Measurements from ENCODE around the gene MMAB.
A peak's percentile ranks its signal among the peaks of the same experiment; 100 is the strongest.

Gene MMAB

GRCh38 chr12:109513051-109513450 lies 60.3 kb downstream of the MMAB start:
- no peak for DNase-seq
- peaks cover 7% of the 10 kb centered on the region for H3K4me1 ChIP-seq
- no peaks in the 10 kb centered on the region for H3K9me3 ChIP-seq
- no peak for TF ChIP-seq CTCF (IDR thresholded peaks at IDR 0.05; ENCODE audit: low read depth, low read length)
- peaks cover 12% of the 10 kb centered on the region for H3K36me3 ChIP-seq
- H3K27me3 ChIP-seq = no peaks in the 10 kb centered on the region
- no peak overlapping the region for H3K4me3 ChIP-seq (ENCODE audit: low read depth, low read length)

- Histone ChIP-seq H3K9me3 (no peaks in the 10 kb centered on the region), H3K4me3 (ENCODE audit: low read depth, low read length) (no peak overlapping the region), H3K36me3 (peaks cover 12% of the 10 kb centered on the region), H3K27me3 (no peaks in the 10 kb centered on the region), H3K4me1 (peaks cover 3% of the 10 kb centered on the region)
- no peak for DNase-seq
- no peak for TF ChIP-seq CTCF (IDR thresholded peaks at IDR 0.05; ENCODE audit: low read depth, low read length)
These were observed 60.7 kb downstream of the MMAB start for GRCh38 chr12:109512608-109513007.

- Histone ChIP-seq H3K4me3 (ENCODE audit: low read depth, low read length) (no peak overlapping the region), H3K36me3 (peaks cover 16% of the 10 kb centered on the region), H3K9me3 (no peaks in the 10 kb centered on the region), H3K27me3 (no peaks in the 10 kb centered on the region), H3K4me1 (peaks cover 3% of the 10 kb centered on the region)
- no peak for DNase-seq
- no peak for TF ChIP-seq CTCF (IDR thresholded peaks at IDR 0.05; ENCODE audit: low read depth, low read length)
These were observed 63.1 kb downstream of the MMAB start for GRCh38 chr12:109510196-109510595.

- peaks cover 10% of the 10 kb centered on the region for H3K36me3 ChIP-seq
- peak; percentile 37 for DNase-seq
- no peaks in the 10 kb centered on the region for H3K9me3 ChIP-seq
- no peak overlapping the region for H3K4me3 ChIP-seq (ENCODE audit: low read depth, low read length)
- H3K4me1 ChIP-seq = peaks cover 8% of the 10 kb centered on the region
- TF ChIP-seq CTCF (IDR thresholded peaks at IDR 0.05; ENCODE audit: low read depth, low read length) = no peak
- H3K27me3 ChIP-seq = no peaks in the 10 kb centered on the region
These were observed 69.2 kb downstream of the MMAB start for GRCh38 chr12:109504068-109504467.

Data from BE2C (cell line).